ENCODE results near the gene PRSS53. TPM values are rescaled to one million over a fixed set of nuclear protein-coding genes. Genes with fewer than 3 reads are reported as not detected.

PRSS53 gene
- total RNA-seq, 2 experiments from 2014 or later = 3.7 to 5.7 TPM

DNA sequence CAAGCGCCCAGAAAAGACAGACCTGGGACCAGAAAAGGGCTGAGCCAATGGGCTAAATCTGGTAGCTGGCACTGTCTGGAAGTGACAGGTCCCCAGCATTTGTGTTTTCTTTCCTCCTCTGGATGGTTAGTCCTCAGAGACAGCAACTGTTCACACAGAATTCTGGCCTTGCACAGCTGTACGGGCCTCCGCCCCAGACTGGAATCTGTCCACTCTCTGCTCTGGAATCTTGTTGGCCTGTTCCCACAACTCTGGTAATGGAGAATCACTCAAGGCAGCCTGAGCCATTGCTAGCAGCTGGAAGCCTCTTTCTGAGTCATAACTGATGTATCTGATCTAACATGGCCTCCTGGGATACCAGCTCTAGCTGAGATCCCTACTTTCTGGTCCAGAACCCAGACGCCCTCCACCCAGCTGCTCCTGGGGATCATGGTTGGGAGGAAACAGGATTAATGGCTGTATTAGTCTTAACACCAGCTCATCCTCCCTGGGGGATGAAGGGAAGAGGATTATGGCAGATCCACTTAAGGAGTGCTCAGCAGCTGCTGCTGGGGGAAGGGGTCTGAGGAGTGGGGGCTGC is 23.8 kb downstream of the PRSS53 start:
- no peak for DNase-seq (ENCODE audit: low spot score)
- POLR2A ChIA-PET = no interaction called here
- Histone ChIP-seq H3K27ac (ENCODE audit: low read depth, low read length, poor library complexity, severe bottlenecking) (no peak overlapping the region), H4K20me1 (ENCODE audit: insufficient read depth, low read length) (no peaks in the 10 kb centered on the region), H3K9me3 (ENCODE audit: low read length) (no peaks in the 10 kb centered on the region), H3K79me2 (ENCODE audit: insufficient read depth, low read depth, low read length) (peaks cover 8% of the 10 kb centered on the region; the same call in 1 of the 2 replicates), H3K9me2 (ENCODE audit: insufficient read depth, low read length) (no peaks in the 10 kb centered on the region), H3K36me3 (ENCODE audit: insufficient read depth, low read length) (peaks cover 38% of the 10 kb centered on the region), H3K4me1 (ENCODE audit: insufficient read depth, low read length, poor library complexity, severe bottlenecking) (no peaks in the 10 kb centered on the region), H2AFZ (ENCODE audit: low read length) (no peak overlapping the region), H3K4me2 (ENCODE audit: low read length) (no peak overlapping the region), H3K4me3 (ENCODE audit: low read depth, low read length, poor library complexity, severe bottlenecking) (no peak overlapping the region)
- BruUV-seq (replicated peaks) = no TSS peak
- TF ChIP-seq EZH2phosphoT487 (IDR thresholded peaks at IDR 0.05; ENCODE audit: borderline replicate concordance, low read depth, low read length) = no peak
- no peak for TF ChIP-seq CTCF (conservative IDR thresholded peaks at IDR 0.05; ENCODE audit: low read length)
- CTCF ChIA-PET (ENCODE audit: unreplicated experiment) = no interaction called here
- intact Hi-C loops (cut with micrococcal nuclease; ENCODE audit: unreplicated experiment) = no loop called here

- H2AFZ ChIP-seq (ENCODE audit: low read length) = no peak overlapping the region
- POLR2A ChIA-PET = interaction anchor here (0.6 kb wide), 1 partner anchor 660 kb away, joined by 3 read pairs; no protein-coding TSS in a partner anchor
These were observed 24.7 kb downstream of the PRSS53 start for GRCh38 chr16:31063843-31064611.

More at GRCh38 chr16:31063843-31064611, 24.7 kb downstream of the PRSS53 start:
- H3K4me3 ChIP-seq (ENCODE audit: low read depth, low read length, poor library complexity, severe bottlenecking) = no peak overlapping the region
- CTCF ChIA-PET (ENCODE audit: unreplicated experiment) = no interaction called here
- H3K4me1 ChIP-seq (ENCODE audit: insufficient read depth, low read length, poor library complexity, severe bottlenecking) = no peaks in the 10 kb centered on the region
- intact Hi-C loops (cut with micrococcal nuclease; ENCODE audit: unreplicated experiment) = no loop called here
- H4K20me1 ChIP-seq (ENCODE audit: insufficient read depth, low read length) = no peaks in the 10 kb centered on the region
- H3K9me3 ChIP-seq (ENCODE audit: low read length) = no peaks in the 10 kb centered on the region
- H3K9me2 ChIP-seq (ENCODE audit: insufficient read depth, low read length) = no peaks in the 10 kb centered on the region
- BruUV-seq (replicated peaks) = no TSS peak
- no peak overlapping the region for H3K27ac ChIP-seq (ENCODE audit: low read depth, low read length, poor library complexity, severe bottlenecking)
- peaks cover 3% of the 10 kb centered on the region; the same call in 1 of the 2 replicates for H3K79me2 ChIP-seq (ENCODE audit: insufficient read depth, low read depth, low read length)
- no peak overlapping the region for H3K4me2 ChIP-seq (ENCODE audit: low read length)
- peaks cover 42% of the 10 kb centered on the region for H3K36me3 ChIP-seq (ENCODE audit: insufficient read depth, low read length)
- no peak for DNase-seq (ENCODE audit: low spot score)
- TF ChIP-seq EZH2phosphoT487 (IDR thresholded peaks at IDR 0.05; ENCODE audit: borderline replicate concordance, low read depth, low read length) = no peak
- TF ChIP-seq CTCF (conservative IDR thresholded peaks at IDR 0.05; ENCODE audit: low read length) = no peak
